Pancreas (tissue), 10 donors: ENCODE results near the gene FAM124A. TPM values are rescaled to one million over a fixed set of nuclear protein-coding genes. Genes with fewer than 3 reads are reported as not detected.

Source experiments
- ATAC-seq, 4 donors: fragments of 200-7000 bp; cut with Tn5 transposase; one replicate each; pipeline versions ENCODE4 v1.8.0 to v1.9.1; 2020; ENCODE audit warnings: mild to moderate bottlenecking in 4 of 4, moderate library complexity in 4 of 4
- DNase-seq, 6 donors: peaks; one replicate each; pipeline ENCODE4 v3.0.0-alpha.2; 2020
- FAIRE-seq: peaks from 2 replicates; lab custom pipeline; 2012; peaks lifted over from hg19 to GRCh38; lab: Jason Lieb, UNC
- H3K27ac ChIP-seq, 4 donors: fragments of 200-600 bp; sonication (generic); 1 replicate in 3 of 4; 2 replicates in 1 of 4; pipeline versions ENCODE4 v1.5.0 to v1.8.0; 2020
- H3K27me3 ChIP-seq, 4 donors: fragments of 200-600 bp; one replicate each; pipeline ENCODE4 v1.8.0; 2021
- H3K36me3 ChIP-seq, 3 donors: fragments of 200-600 bp; sonication (generic) in 1 of 3; one replicate each; pipeline versions ENCODE4 v1.5.0 to v1.8.0; 2020 to 2021
- H3K4me1 ChIP-seq, 3 donors: fragments of 200-600 bp; one replicate each; pipeline ENCODE4 v1.8.0; 2021
- H3K4me3 ChIP-seq, 4 donors: fragments of 200-600 bp; sonication (generic) in 2 of 4; one replicate each; pipeline versions ENCODE4 v1.5.0 to v1.8.0; 2020 to 2021
- H3K9me3 ChIP-seq, 4 donors: fragments of 200-600 bp; one replicate each; pipeline ENCODE4 v1.8.0; 2021
- CTCF ChIP-seq, 4 donors: fragments of 200-600 bp; sonication (generic) in 3 of 4; IDR thresholded peaks; one replicate each; pipeline versions ENCODE4 v1.5.0 to v1.8.0; 2021; ENCODE audit warnings: antibody characterized with exemption in 4 of 4
- WGBS, 2 donors: extraction: QIAGEN DNeasy Blood & Tissue Kit; methylation state at CpG; one replicate each; pipeline ENCODE4 v1.1.7; 2013; 5-methylcytosine and 5-hydroxymethylcytosine counted together
- intact Hi-C, 3 donors: fragments of 100-400 bp; cut with DNase I; formaldehyde crosslinking; loops; one replicate each; pipeline versions ENCODE4 v1.11.1 to v1.14.2; 2022
- polyA plus RNA-seq, 2 donors: library from polyadenylated mRNA; stranded (reverse); fragments of 200-250 nt; gene quantifications; one replicate each; pipeline ENCODE4 v1.2.3, GENCODE V29; 2013
- total RNA-seq, 6 donors: library from RNA; stranded (reverse); fragmentation: NEBNext Ultra II Directional in 4 of 6; extraction: Animal tissue kit (Norgen Biotek cat#: 25700) in 4 of 6; gene quantifications; one replicate each; pipeline versions ENCODE4 v1.2.1 to v1.2.4, GENCODE V29; 2021 to 2023
- donor health status: healthy with polysubstance abuse.
- donor health status: DM: no; HTN: no; CAD: no; lungs with moderate emphysema.
- donor health status: DM: no; HTN: no; CAD: no.
- donor health status: control.
- donor health status: control.
- donor health status: Bipolar disorder and iron deficiency.
- donor health status: DM: yes; HTN: yes; CAD: no.
- donor health status: DM: no; HTN: no; CAD: no.
- donor health status: DM: no; HTN: no; CAD: no.
- donor health status: DM: yes; HTN: yes; CAD: no.

FAM124A gene
- total and polyA plus RNA-seq, 8 donors = 0.47 to 1.6 (median 0.77) TPM

GRCh38 chr13:51318015-51318414 is 95.8 kb downstream of the FAM124A start:
- no peaks in the 10 kb centered on the region for H3K27me3 ChIP-seq
- TF ChIP-seq CTCF (IDR thresholded peaks at IDR 0.05) = no peak
- H3K4me3 ChIP-seq = no peak overlapping the region
- FAIRE-seq (no peak), DNase-seq (no peak), ATAC-seq (no peak)
- no peaks in the 10 kb centered on the region for H3K36me3 ChIP-seq
- WGBS, 2 donors = 91 to 98% methylated on average over 2 of the region's 2 CpGs
- H3K9me3 ChIP-seq = no peaks in the 10 kb centered on the region
- no peak overlapping the region for H3K27ac ChIP-seq
- H3K4me1 ChIP-seq = no peaks in the 10 kb centered on the region
- intact Hi-C loops = no loop called here

GRCh38 chr13:51318876-51319275 is 96.7 kb downstream of the FAM124A start:
- no peaks in the 10 kb centered on the region for H3K36me3 ChIP-seq
- intact Hi-C loops = no loop called here
- DNase-seq (no peak), FAIRE-seq (no peak), ATAC-seq (no peak)
- H3K27ac ChIP-seq = no peak overlapping the region
- no peaks in the 10 kb centered on the region for H3K9me3 ChIP-seq
- no peaks in the 10 kb centered on the region for H3K27me3 ChIP-seq
- TF ChIP-seq CTCF (IDR thresholded peaks at IDR 0.05) = no peak
- H3K4me1 ChIP-seq = no peaks in the 10 kb centered on the region
- 88 to 91% methylated on average over 3 of the region's 3 CpGs for WGBS, 2 donors
- H3K4me3 ChIP-seq = no peak overlapping the region

GRCh38 chr13:51321836-51322235 is 99.6 kb downstream of the FAM124A start:
- FAIRE-seq (no peak), DNase-seq (no peak), ATAC-seq (no peak)
- Histone ChIP-seq H3K4me3 (no peak overlapping the region), H3K27ac (no peak overlapping the region), H3K27me3 (no peaks in the 10 kb centered on the region), H3K36me3 (no peaks in the 10 kb centered on the region), H3K4me1 (peaks cover 0 to 4% (median 0%) of the 10 kb centered on the region in 3 donors), H3K9me3 (no peaks in the 10 kb centered on the region)
- WGBS, 2 donors = 83 to 88% methylated on average over 2 of the region's 2 CpGs
- intact Hi-C loops = no loop called here
- no peak for TF ChIP-seq CTCF (IDR thresholded peaks at IDR 0.05)

GRCh38 chr13:51322826-51323225 is 100.6 kb downstream of the FAM124A start:
- Histone ChIP-seq H3K4me1 (peaks cover 0 to 4% (median 0%) of the 10 kb centered on the region in 3 donors), H3K27ac (no peak overlapping the region), H3K36me3 (no peaks in the 10 kb centered on the region), H3K9me3 (no peaks in the 10 kb centered on the region), H3K4me3 (no peak overlapping the region), H3K27me3 (no peaks in the 10 kb centered on the region)
- no peak for FAIRE-seq
- WGBS, 2 donors = 75 to 86% methylated on average over 3 of the region's 3 CpGs
- no peak for ATAC-seq
- no peak for TF ChIP-seq CTCF (IDR thresholded peaks at IDR 0.05)
- intact Hi-C loops = no loop called here
- DNase-seq = no peak

- WGBS, 2 donors = 50 to 57% methylated on average over 5 of the region's 5 CpGs
- FAIRE-seq = no peak
- Histone ChIP-seq H3K4me1 (peaks cover 0 to 4% (median 0%) of the 10 kb centered on the region in 3 donors), H3K27me3 (no peaks in the 10 kb centered on the region), H3K27ac (no peak overlapping the region), H3K4me3 (no peak overlapping the region), H3K9me3 (no peaks in the 10 kb centered on the region), H3K36me3 (no peaks in the 10 kb centered on the region)
- intact Hi-C loops = no loop called here
- peak in 1 of 6 donors; percentile 11 for DNase-seq
- ATAC-seq = peak; percentile 43 to 81 (median 78)
- TF ChIP-seq CTCF (IDR thresholded peaks at IDR 0.05) = no peak
Measured at GRCh38 chr13:51323824-51324511, 101.8 kb downstream of the FAM124A start.
